ENCODE results near the gene SND1.

The SND1 gene

DNA sequence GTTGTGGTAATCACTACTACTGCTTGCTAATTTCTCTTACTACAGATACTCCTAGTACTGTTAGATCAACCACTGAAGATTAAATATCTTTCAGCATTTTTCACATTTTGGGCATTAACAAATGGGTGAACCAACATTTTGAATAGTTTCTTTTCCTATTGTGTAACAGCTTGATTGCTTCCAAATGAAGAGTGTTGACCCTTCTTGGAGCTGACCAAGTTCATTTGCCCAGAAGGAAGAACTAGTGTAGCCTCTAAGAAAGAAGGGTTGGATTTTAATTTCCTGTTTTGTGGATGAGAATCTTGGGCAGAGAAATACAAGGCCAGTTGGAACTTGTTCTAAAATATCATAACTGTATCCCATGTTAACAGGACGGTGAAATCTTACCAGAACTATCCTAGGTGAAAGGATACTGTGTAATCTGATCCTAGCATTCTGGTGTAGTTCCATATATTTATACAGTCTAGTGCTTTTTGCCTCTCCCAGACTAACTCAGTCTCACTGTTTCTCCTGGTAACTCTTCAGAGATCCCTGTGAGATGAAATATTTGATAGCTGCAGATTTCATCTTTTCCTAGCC, 37.3 kb downstream of the SND1 start:
- no peak for FAIRE-seq

DNA sequence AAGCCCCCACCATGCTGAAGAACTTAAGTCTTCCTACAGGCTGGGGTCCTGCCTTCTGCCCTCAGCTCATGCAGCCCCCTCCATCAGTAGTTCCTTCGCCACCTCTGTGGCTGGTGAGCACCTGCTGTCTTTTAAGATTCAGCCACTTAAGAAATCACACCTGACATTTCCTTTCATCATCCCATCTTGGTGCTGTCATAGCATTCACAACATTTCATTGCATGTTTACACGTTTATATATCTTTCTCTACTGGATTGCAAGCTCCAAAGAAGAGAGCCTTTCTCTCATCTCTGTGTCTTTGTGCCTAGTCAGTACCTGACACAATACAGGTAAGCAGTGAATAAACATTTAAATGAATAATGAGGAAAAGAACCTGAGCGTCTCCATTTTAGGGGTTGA, 38.3 kb downstream of the SND1 start:
- no peak for FAIRE-seq

GRCh38 chr7:127690806-127691205, 38.8 kb downstream of the SND1 start:
- FAIRE-seq, result no peak

- no peak for FAIRE-seq
These were observed 40.2 kb downstream of the SND1 start for GRCh38 chr7:127692200-127692599.

DNA sequence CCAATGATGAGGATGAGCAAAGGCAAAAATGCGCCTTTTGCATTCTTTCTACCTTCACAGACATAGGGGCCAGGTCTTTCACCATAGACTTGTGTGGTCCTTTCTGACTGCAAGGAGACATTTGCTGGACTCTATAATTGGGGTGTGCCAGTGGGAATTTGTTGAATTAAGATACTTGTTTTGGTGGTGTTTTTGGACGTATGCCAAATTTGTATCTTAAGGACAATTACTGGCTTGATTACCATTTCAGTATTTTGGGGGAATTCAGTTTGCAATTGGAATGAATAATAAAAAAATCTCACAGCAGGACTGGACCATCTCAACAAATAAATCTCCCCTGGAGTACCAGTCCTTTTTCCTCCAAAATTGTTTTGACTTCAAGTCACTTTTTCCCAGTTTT, 47.9 kb downstream of the SND1 start:
- no peak for FAIRE-seq

GRCh38 chr7:127702052-127702652, 50.2 kb downstream of the SND1 start:
- no peak for FAIRE-seq

DNA sequence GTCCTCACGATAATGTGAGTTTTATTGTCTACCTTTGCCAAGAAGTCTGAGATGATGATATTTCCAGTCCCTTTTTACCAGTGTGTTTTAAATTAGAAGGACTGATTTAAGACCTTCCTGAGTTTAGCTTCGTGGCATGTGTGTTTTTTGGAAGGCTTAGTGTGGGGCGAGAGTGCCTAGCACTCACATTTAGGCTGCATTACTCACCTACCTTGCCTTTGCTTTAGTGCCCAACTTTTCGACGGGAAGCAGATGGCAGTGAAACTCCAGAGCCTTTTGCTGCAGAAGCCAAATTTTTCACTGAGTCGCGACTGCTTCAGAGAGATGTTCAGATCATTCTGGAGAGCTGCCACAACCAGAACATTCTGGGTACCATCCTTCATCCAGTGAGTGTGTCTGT, 50.9 kb downstream of the SND1 start:
- FAIRE-seq, result no peak

DNA sequence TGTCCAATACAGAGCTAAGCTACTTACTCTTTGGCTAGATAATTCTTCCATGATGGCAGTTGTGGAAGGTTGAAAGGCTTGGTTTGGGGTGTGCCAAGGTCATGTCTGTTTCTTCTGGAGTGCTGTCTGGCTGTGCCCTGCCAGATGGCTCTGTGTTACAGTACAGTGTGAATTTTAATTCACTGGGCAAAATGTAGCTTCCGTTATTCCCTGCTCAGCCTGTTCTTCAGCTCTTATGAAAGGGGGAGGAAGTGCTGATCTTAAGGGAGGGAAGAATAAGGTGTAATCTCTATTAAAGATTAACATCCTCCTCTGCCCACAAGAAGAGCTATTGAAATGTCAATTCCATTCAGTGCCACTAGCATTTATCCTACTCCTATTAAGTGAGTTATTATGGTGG, 52.2 kb downstream of the SND1 start:
- FAIRE-seq, result no peak

- no peak for FAIRE-seq
These were observed 53.5 kb downstream of the SND1 start for GRCh38 chr7:127705461-127705959.

DNA sequence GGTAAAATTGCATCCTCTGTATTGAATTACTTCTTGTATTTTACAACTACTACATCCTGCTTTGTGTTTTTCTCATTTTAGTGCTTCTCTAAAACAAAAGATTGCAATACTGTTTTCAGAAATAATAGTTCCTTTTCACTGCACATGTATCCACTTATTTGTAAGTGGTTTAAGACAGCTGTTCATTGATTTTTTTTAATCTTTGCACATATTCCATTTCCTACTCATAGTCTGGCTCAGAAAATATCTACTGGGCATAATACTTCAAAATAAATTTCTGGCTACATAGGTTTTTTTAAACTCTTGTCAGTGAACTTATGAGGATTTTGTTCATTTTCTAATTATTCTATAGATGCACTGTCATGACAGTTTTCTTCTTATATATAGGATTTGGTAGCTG, 54.8 kb downstream of the SND1 start:
- no peak for FAIRE-seq

DNA sequence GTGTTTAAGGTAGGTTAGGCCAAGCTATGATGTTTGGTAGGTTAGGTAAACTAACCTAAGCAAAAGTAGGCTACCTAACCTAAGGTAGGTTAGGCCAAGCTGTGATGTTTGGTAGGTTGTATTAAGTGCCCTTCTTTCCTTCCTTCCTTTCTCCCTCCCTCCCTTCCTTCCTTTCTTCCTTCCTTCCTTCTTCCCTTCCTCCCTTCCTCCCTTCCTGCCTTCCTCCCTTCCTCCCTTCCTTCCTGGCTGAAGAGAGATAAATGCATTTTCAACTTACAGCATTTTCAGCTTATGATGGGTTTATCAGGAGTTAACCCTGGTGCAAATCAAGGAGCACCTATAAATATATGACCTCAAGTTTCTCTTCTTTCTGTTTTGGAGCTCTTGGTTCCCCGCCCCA, 56.2 kb downstream of the SND1 start:
- FAIRE-seq, result no peak

DNA sequence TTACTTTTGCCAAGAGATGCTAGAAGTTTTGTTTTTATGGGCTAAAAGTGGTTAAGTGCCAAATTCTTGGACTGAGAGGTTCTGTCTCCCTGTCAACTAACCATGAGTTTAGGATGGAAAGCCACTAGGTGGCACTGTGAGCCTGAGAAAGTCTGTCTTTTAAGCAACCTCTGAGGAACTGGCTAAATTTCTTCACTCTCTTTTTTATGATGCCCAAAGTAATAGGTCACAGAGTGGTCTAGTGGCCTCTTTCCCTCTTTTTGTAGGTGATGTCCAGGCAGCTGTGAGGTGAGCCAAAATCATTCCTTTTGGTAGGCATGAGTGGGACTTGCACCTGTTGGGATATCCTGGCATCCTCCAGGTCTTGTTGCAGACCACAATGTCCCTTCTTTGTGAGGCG, 56.8 kb downstream of the SND1 start:
- peak; percentile 99 for FAIRE-seq

- FAIRE-seq, result no peak
These were observed 58.6 kb downstream of the SND1 start for GRCh38 chr7:127710635-127711034.

DNA sequence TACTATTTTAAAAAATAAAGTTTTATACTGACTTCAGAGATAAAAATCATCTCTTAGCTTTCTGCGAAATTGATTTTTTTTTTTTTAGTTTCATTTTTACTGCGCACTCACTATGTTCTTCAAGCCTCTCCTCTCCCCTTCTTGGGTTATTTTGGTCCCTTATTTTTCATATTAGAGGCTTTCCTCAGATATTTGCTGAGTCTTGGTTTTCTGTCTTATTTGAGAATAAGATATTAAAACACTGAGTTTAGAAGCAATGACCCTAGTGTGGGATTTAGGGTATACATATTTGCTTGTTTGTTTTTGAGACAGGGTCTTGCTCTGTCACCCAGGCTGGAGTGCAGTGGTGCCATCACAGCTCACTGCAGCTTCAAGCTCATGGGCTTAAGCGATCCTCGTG, 59.9 kb downstream of the SND1 start:
- FAIRE-seq, result no peak

DNA sequence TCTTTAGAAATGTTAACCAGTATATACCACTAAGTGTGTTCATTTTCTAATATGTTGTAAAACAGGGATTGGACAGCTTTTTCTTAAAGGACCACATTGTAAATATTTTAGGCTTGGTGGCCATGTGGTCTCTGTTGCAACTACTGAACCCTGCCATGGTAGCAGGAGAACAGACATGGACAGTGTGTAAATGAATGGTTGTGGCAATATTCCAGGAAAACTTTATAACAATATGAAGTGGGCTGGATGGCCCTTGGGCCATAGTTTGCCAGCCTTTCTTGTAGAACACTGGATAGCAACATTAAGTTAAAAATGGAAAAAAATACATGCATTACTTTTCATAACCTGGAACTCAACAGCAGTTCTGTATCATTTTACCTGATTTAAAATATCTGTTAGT, 61.0 kb downstream of the SND1 start:
- FAIRE-seq, result no peak

- no peak for FAIRE-seq
These were observed 61.8 kb downstream of the SND1 start for GRCh38 chr7:127713758-127714157.

GRCh38 chr7:127715272-127715671, 63.3 kb downstream of the SND1 start:
- FAIRE-seq, result no peak

GRCh38 chr7:127715901-127716300, 63.9 kb downstream of the SND1 start:
- no peak for FAIRE-seq

GRCh38 chr7:127717502-127718339, 65.7 kb downstream of the SND1 start:
- FAIRE-seq, result no peak

DNA sequence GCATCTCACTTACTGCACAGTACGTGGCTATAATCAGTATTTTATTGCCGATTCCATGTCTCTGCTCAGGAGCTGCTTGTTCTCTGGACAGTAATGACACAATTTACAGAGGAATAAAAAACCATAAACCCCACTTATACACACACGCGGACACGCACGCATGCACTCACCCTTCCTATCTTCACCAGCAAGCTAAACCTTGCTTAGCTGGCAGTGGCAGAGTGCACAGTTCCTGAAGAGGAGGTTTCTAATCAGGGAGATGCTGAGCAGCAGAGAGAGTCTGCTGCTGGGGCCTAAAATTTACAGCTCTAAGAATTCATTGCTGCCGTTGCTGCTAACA, 66.3 kb downstream of the SND1 start:
- no peak for FAIRE-seq

DNA sequence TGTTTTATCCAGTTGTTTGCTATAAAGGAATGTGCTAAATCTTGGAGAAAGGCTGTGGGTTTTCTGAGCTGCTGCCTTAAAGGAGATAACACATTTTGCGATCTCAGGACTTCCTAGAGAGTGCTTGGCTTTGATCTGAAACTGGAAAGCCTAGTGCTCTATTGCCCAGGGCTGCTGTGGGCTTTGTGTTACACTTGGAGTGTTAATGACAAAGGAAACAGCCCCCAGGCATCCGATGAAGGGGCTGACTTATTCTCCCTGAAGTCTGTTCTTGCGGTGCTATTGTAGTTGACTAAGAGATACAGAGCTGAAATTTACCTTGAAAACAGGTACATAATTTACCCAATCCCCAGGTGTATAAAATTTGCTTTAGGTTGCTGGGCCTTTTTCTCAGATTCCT, 74.5 kb downstream of the SND1 start:
- no peak for FAIRE-seq

- no peak for FAIRE-seq
These were observed 78.8 kb downstream of the SND1 start for GRCh38 chr7:127730658-127731276.

- FAIRE-seq, result no peak
These were observed 79.6 kb downstream of the SND1 start for GRCh38 chr7:127731431-127732080.
